Measurements from ENCODE around the gene IL6R.
"Not testable (repeated sequence)": the region's sequence is repeated elsewhere in the genome, so short reads cannot be mapped to it uniquely, and the experiment has no call there.

Gene IL6R

GRCh38 chr1:154485106-154485505 lies 80.0 kb downstream of the IL6R start:
- no peak for DNase-seq

DNA sequence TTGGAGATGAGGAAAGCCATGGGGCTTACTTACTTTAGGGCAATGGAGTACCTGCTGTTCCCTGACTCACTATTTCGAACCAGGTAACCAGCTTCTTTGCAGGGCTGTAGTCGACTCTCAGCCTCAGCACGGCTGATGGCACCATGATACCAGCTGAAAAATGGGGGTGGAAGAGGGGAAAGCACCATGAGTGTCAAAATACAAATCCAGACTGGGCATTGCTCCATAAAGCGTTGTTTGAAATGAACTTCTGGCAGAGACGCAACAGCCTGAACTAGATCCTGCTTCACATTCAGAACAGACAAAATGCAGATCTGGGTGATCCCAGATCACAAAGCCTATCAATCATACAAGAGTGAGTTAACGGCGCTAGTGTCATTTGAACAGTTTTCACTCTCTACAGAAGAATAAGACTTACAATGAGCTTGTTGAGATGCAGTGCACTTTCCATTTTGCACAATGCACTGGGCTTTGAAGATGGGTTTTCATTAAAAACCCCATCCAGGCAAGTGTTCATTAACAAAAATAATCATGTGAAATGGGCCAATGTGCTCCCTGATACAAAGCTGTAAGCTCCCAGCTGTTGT lies 80.9 kb downstream of the IL6R start:
- no peak for DNase-seq

- DNase-seq = not testable (repeated sequence)
Measured at GRCh38 chr1:154486756-154487155, 81.6 kb downstream of the IL6R start.

- no peak for DNase-seq
Measured at GRCh38 chr1:154488922-154489321, 83.8 kb downstream of the IL6R start.

- no peak for DNase-seq
Measured at GRCh38 chr1:154489695-154490274, 84.6 kb downstream of the IL6R start.

- no peak for DNase-seq
Measured at GRCh38 chr1:154490317-154490716, 85.2 kb downstream of the IL6R start.

DNA sequence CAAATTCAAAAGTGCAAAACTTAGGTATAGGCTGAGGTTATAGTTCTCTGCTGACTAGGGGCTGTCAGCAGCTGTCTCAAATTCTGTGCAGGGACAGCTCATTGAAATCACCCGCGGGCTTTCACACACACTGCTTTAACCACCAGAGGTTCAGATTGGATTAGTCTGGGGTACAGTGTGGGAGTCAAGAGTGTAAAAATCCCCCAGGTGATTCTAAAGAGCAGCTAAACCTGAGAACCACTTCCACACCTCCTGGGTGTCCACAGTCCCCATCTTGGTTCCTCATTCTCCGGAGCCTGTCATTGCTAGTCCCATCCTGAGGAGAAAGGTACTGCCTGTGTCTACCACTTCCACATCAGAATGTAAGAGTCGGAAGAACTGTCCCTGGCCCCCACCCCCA lies 87.0 kb downstream of the IL6R start:
- no peak for DNase-seq

- no peak for DNase-seq
Measured at GRCh38 chr1:154493276-154493675, 88.1 kb downstream of the IL6R start.

DNA sequence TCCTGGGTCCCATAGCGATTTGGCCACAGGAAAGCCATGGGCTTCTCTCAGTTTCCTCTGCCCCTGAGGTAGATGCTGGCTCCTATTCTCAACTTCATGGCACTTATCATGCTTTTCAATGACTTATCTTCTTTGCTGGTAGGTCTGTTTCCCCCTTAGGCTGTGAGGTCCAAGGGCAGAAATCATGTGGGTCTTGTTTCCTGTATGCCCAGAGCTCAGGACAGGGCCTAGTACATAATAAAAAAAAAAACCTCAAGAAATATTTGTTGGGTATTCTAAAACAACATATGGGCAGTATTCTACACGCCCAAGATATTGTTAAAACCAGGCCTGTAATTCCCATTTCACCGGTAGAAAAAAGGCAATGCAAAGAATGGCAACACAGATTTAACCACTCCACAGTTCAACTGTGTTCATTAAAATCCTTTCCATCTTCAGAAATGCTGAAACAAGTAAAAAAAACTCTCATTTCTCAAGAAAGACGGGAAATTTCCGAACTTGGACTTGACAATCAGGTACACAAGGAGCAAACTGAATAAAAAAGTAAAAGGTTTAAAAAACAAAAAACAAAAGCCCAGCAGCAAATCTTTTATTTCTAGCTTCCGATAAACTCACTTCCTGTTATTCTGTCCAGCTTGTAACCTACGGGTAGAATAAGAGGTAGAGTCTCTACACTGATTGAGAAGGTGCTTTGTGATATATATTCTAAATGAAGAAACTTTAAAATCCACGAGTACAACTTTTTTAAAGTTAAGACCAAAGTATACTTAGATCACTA lies 90.5 kb downstream of the IL6R start:
- no peak for DNase-seq

DNA sequence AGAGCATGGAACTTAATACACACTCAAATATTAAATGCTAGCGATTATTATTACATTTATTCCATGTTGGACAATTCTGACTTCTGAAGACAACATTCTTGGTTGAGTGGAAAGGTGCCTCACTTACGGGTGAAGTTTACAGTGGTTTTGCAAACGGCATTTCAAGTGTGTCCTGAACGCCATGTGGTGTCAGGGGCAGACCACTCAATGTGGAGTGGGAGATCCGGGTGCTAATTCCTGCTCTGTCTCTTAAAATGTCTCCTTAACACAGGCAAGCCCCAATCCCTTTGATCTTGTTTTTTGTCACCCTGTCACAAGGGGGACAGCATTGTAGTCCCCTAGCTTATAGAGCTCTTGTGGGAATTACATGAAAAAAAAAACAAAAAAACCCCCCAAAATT lies 91.2 kb downstream of the IL6R start:
- no peak for DNase-seq

- no peak for DNase-seq
Measured at GRCh38 chr1:154497026-154497806, 92.1 kb downstream of the IL6R start.

DNA sequence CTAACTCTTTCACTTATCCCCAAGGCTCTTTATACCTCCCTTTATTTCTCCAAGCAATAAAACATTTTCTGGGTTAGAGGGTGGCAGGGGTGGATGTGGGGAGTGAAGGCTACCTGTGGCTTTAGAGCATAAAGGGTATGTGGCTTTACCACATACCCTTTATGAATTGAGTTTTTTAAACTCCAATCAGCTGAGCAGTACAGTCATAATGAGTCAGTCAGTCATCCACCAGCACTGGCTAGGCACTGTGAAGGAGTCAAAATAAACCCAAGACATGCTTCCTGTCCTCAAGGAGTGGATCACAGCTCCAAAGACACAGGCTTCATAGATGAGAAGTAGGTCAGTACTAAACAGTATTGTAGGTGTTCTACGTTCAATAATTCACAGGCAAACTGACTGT lies 94.3 kb downstream of the IL6R start:
- no peak for DNase-seq

DNA sequence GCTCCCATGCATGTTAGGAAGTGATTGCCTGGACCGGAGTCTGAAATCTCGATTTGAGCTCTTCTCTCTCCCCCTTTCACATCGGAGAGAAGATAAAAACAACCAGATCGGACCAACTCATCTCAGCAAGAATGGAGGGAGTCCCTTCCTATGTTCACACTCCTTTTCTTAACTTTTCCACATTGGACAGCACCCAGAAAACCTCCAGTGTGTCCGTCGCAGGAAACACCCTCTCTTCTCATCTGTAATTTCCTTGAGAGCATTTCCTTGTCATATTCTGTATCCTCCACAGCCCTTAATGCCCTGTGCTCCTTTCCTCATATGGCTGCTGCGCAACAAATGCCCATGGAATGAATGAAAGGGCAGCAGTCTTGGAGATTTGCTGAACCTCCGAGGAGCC lies 95.4 kb downstream of the IL6R start:
- DNase-seq = no peak

DNA sequence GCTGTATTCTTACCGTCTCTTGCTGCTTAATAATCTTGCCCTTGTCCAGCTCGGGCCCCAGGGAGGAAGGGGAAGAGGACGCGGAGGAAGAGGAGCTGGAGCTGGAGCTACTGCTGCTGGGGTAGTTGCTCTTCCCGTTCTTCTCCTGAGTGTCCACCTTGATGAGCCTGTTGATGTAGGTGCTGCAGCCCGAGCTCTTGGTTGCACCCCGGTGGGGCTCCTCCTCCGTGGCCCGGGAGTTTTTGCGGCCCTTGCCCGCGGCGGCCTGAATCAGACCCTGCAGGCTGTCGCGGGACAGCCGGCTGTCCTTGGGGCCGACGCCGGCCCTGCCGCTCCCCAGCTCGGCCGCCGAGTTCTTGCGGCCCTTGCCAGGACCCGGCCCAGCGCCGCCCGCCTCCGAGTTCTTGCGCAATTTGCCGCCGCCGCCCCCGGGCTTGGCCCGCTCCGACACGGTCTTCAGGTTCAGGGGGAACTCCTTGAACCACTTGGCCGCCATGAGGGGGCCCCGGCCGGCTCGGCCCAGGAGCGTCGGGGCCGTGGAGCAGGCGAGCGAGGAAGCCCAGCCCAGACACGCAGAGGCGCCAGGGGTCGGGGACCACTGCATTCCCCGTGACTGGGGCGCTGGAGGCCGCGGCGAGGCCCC lies 96.4 kb downstream of the IL6R start:
- no peak for DNase-seq

DNA sequence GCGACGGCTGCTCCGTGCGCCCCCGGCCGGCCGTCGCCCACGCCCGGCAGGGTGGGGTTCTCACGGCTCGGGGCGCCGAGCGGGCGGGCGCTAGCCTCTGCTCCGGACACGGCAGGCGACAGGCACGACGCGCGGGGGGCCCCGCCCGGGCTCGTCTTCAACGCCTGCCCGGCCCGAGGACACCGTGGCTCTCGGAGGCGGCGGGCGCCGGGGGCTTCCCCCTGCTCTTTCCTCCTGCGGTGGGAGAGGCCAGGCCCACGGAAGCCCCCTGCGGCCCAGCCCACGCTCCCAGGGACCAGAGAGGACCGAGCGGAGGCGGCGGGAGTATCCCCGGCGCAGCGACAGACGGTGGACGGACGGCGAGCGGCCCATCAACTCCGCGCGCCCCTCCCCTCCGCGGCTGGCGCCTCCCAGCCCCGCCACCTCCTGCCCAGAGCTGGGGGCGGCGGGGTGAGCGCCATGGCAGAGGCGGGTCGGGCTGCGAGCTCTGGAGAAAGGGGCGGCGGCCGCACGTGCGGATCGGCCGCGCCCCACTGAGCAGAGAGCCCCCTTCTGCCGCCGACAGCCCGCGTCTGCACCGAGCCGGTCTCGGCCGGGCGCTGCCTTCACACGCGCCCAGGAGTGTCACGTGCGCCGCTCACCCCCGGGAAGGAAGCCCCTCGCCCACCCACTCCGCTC lies 97.1 kb downstream of the IL6R start, which contains the start of the genes SHE and TDRD10:
TSS of gene SHE (minus strand) at position 347 of the 678 bp plus-strand sequence. CDS start 386 bp downstream, outside the sequence.
TSS of gene TDRD10 (plus strand) at position 154 of the 678 bp plus-strand sequence. CDS start 4,685 bp downstream, outside the sequence.
- DNase-seq = no peak

DNA sequence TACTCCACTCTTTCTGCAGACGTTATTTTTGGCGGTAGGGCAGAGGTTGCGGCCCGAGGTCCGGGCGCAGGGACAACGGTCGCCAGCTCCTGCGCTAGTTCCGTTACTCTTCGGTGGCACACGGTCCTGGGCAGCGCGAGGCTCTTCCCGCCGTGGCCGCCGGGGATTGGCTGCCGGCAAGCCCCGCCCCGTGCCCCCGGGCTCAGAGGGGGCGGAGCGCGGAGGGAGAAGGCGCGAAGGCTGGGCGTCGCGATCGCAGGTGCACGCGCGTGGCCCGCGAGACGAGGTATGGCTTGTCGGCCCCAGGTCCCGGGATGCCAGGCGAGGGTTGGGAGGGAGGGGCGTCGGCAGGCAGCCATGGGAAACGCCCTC lies 97.6 kb downstream of the IL6R start:
- DNase-seq = no peak

GRCh38 chr1:154503898-154504297 lies 98.8 kb downstream of the IL6R start:
- DNase-seq = no peak

DNA sequence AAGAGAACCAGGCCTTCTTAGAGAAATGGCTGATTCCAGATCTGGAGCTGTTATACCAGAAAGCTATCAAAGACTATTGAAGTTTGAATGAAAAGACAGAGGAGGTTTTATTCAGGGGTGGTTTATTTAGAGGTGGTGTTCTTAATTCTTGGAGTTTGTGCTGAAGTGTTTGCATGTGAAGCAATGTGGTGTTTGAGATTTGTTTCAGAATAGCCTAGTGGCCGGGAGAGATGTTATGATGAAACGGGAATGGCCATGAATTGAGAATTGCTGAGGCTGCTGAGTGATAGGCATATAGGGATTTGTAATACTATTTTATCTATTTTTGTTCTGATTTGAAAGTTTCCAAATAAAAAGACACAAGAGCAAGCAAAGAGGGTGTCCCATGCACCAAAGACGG lies 107.6 kb downstream of the IL6R start:
- no peak for DNase-seq

- DNase-seq = no peak
Measured at GRCh38 chr1:154514066-154514553, 109.0 kb downstream of the IL6R start.

GRCh38 chr1:154517661-154518060 lies 112.5 kb downstream of the IL6R start:
- no peak for DNase-seq

Measured in NCI-H226 (cell line).